ENCODE results near the gene LMTK2.

The LMTK2 gene

DNA sequence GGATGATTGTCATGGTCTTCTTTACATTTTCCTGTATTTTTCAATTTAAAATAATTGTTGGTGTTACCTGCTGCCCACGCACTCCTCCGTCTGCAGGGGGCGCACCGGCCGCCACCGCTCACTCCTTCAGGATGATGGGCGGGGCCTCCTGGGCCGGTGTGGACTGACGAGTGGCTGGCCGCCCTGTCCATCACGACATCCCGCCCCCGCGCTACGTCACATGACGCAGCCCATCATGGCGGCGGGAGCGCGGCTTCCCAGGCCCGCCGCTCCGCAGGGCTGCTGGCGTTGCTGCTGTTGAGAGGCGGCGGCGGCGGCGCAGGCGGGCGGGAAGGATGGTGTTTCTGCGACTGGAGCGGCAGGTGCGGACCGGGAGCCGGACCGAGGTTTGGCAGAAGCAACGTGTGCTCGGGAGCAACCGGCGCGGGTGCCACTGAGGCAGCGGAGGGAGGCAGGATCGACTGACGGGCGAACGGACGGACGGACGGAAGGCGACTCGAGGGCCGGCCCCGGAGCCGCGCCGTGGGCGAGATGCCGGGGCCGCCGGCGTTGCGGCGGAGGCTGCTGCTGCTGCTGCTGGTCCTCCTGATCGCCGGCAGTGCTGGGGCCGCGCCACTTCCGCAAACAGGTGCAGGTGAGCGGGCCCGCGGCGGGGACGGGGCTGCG lies at the start of gene LMTK2:
TSS of gene LMTK2 (plus strand) at position 216 of the 666 bp plus-strand sequence. CDS start at position 532, 316 bp downstream.
- H3K4me3 ChIP-seq (ENCODE audit: low read depth, low read length), result peak within 1 kb of the TSS; percentile 99
- peak; percentile 63 for DNase-seq (ENCODE audit: low read depth)
- TF ChIP-seq, protein P1, sequence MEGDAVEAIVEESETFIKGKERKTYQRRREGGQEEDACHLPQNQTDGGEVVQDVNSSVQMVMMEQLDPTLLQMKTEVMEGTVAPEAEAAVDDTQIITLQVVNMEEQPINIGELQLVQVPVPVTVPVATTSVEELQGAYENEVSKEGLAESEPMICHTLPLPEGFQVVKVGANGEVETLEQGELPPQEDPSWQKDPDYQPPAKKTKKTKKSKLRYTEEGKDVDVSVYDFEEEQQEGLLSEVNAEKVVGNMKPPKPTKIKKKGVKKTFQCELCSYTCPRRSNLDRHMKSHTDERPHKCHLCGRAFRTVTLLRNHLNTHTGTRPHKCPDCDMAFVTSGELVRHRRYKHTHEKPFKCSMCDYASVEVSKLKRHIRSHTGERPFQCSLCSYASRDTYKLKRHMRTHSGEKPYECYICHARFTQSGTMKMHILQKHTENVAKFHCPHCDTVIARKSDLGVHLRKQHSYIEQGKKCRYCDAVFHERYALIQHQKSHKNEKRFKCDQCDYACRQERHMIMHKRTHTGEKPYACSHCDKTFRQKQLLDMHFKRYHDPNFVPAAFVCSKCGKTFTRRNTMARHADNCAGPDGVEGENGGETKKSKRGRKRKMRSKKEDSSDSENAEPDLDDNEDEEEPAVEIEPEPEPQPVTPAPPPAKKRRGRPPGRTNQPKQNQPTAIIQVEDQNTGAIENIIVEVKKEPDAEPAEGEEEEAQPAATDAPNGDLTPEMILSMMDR (IDR thresholded peaks at IDR 0.05; ENCODE audit: low read depth, low read length, missing control alignments), result peak; percentile 77

DNA sequence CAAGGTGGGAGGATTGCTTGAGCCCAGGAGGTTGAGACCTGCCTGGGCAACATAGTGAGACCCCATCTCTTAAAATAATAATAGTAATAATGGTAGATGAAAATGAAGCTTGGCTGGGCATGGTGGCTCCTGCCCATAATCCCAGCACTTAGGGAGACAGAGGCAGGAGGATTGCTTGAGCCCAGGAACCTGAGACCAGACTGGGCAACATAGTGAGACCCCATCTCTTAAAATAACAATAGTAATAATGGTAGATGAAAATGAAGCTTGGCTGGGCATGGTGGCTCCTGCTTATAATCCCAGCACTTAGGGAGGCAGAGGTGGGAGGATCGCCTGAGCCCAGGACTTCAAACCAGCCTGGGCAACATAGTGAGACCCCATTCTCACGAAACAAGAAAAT lies 49.5 kb upstream of the LMTK2 start:
- TF ChIP-seq, protein P1 (IDR thresholded peaks at IDR 0.05; ENCODE audit: low read depth, low read length, missing control alignments), result no peak
- no peak for DNase-seq (ENCODE audit: low read depth)
- no peak overlapping the region for H3K4me3 ChIP-seq (ENCODE audit: low read depth, low read length)

DNA sequence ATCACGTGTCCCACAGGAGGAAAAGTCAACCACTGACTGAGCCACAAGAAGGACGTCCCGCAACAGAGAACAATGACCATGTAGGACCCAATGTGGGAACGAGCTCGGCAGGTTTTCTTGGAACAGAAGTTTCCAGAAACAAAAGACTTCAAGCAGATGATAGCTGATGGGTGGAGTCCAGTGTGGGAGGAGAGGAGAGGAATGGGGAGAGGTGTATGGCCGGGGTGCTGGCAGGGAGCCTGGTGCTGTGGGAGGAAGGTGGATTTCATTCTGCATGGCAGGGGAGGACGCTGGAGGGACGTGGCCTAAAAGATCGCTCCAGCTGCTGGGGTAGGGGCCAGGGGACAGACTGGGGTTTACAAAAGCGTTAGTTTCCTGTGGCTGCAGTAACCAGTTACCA lies 48.5 kb upstream of the LMTK2 start:
- DNase-seq (ENCODE audit: low read depth), result no peak
- no peak overlapping the region for H3K4me3 ChIP-seq (ENCODE audit: low read depth, low read length)
- TF ChIP-seq, protein P1 (IDR thresholded peaks at IDR 0.05; ENCODE audit: low read depth, low read length, missing control alignments), result no peak

DNA sequence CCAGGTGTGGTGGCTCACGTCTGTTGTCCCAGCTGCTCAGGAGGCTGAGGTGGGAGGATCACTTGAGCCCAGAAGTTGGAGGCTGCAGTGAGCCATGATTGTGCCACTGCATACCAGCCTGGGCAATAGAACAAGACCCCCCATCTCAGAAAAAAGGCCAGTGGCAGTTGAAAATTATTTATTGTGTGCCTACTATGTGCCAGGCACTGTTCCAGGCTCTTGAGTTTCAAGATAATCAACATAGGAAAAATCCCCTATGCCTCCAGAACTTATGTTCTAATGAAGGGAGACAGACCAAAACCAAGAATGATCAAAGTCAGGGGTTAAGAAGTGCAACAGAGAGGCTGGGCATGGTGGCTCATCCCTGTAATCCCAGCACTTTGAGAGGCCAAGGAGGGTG lies 42.4 kb upstream of the LMTK2 start:
- TF ChIP-seq, protein P1 (IDR thresholded peaks at IDR 0.05; ENCODE audit: low read depth, low read length, missing control alignments), result no peak
- DNase-seq (ENCODE audit: low read depth), result no peak
- H3K4me3 ChIP-seq (ENCODE audit: low read depth, low read length), result no peak overlapping the region

DNA sequence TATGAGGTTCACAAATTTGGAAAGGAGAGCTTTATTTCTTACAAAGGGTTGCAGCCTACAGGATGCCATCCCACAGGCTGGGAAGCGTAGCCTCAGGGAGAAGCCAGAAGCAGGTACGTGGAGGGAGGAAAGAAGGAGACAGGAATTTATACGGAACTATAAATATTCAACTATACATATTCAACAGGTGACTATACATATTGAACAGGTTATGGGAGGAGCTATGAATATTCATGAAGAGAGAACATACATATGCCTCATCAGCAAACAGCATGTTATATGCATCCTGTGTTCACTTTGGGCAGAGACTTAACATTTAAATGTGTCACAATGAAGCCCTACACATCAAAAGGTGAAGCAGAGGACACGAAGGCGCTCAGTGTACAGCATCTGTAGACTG lies 40.5 kb upstream of the LMTK2 start:
- TF ChIP-seq, protein P1 (IDR thresholded peaks at IDR 0.05; ENCODE audit: low read depth, low read length, missing control alignments), result no peak
- no peak for DNase-seq (ENCODE audit: low read depth)

DNA sequence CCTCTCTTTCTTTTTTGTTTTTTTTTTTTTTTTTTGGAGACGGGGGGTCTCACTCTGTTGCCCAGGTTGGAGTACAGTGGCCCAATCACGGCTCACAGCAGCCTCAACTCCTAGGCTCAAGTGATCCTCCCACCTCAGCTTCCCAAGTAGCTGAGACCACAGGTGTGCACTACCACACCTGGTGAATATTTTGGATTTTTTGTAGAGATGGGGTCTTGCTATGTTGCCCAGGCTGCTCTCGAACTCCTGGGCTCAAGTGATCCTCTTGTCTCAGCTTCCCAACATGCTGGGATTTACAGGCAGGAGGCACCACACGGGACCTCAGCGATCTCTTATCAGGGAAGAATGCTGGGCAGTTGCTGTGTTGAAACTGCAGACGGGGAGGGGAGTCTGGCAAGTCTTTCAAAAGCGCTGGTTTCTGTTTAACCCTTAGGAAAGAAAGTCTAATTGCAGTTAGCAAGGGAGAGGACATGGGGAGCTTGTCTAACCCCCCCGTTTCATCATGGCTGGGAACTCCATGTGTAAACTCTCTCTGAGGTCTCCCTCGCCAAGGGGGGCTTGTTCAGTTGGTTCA lies 39.6 kb upstream of the LMTK2 start:
- no peak for DNase-seq (ENCODE audit: low read depth)
- H3K4me3 ChIP-seq (ENCODE audit: low read depth, low read length), result no peak overlapping the region
- TF ChIP-seq, protein P1 (IDR thresholded peaks at IDR 0.05; ENCODE audit: low read depth, low read length, missing control alignments), result no peak

More for the DNA sequence above, 40.5 kb upstream of the LMTK2 start:
- H3K4me3 ChIP-seq (ENCODE audit: low read depth, low read length), result no peak overlapping the region

DNA sequence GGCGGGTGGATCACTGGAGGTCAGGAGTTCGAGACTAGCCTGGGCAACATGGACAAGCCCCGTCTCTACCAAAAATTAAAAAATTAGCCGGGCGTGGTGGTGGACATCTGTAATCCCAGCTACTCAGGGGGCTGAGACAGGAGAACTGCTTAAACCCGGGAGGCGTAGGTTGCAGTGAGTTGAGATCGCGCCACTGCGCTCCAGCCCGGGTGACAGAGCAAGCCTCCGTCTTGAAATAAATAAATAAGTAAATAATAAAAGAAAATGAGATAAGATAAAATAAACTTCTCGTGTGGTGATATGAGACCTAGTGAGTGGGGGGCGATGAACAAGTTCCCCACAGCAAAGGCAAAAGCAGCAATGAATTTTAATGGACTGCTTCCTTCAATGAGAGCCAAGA lies 33.6 kb upstream of the LMTK2 start:
- DNase-seq (ENCODE audit: low read depth), result no peak
- no peak overlapping the region for H3K4me3 ChIP-seq (ENCODE audit: low read depth, low read length)
- TF ChIP-seq, protein P1 (IDR thresholded peaks at IDR 0.05; ENCODE audit: low read depth, low read length, missing control alignments), result no peak
